ENCODE results near the gene MRPL24. TPM values are rescaled to one million over a fixed set of nuclear protein-coding genes. Genes with fewer than 3 reads are reported as not detected.
A peak's percentile ranks its signal among the peaks of the same experiment; 100 is the strongest.

MRPL24 gene
- total RNA-seq, 4 donors from 2014 or later: 22.9 to 55.6 (median 35.9) TPM

DNA sequence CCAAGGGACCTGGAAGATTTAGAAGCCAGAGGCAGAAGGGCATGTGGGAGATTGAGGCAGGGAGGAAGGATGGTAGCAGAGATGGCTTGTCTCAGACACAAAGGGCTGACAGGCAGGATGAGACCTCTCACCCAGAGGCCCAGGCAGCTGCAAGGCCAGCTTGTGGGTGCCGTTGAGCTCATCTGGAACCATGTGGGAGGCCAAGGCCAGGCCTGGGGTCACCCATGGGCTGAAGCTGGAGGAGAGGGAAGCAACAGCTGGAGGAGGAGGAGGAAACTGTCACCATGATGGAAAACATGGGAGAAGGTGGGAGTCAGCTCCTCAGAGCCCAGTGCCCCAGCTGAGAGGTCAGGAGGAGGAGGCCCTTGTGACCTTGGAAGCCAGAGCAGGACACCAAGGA is 41.9 kb downstream of the MRPL24 start:
- intact Hi-C loops (cut with DNase I): no loop called here
- Histone ChIP-seq H3K9me3 (no peaks in the 10 kb centered on the region), H3K27ac (no peak overlapping the region), H3K4me3 (replicated peaks in 1 of 3) (no peak overlapping the region), H3K27me3 (no peaks in the 10 kb centered on the region), H3K36me3 (no peaks in the 10 kb centered on the region), H3K4me1 (peaks cover 24 to 31% of the 10 kb centered on the region in 2 donors)
- TF ChIP-seq POLR2A (IDR thresholded peaks at IDR 0.05) (no peak), CTCF (IDR thresholded peaks at IDR 0.05) (no peak)
- no peak for DNase-seq
- WGBS, 2 donors: 64 to 77% methylated on average over 1 of the region's 1 CpG

DNA sequence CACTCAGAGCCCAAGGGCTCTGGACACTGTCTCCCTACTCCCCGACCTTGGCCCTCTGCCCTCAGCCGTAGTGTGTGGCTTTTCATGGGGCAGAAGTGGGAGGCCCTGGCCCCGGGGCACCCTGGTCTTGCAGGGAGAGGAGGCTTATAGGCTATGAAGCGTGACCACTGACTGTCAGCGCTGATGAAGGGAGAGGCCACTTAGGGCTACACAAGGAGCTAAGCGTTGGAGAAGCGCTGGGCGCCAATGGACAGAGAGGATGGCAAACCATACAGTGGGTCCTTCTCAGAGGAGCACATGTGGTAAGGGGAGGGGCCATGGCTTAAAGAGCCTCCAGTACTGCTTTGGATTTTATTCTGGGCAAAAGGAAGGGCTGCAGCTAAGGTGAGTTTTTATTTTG is 43.4 kb downstream of the MRPL24 start:
- no peaks in the 10 kb centered on the region for H3K27me3 ChIP-seq
- TF ChIP-seq POLR2A (IDR thresholded peaks at IDR 0.05): no peak
- no peak for TF ChIP-seq CTCF (IDR thresholded peaks at IDR 0.05)
- H3K4me3 ChIP-seq (replicated peaks in 1 of 3): no peak overlapping the region
- peak overlapping the region in 2 of 3 donors; percentile 39 to 40 for H3K27ac ChIP-seq
- H3K4me1 ChIP-seq: peaks cover 26 to 36% of the 10 kb centered on the region in 2 donors
- peak; percentile 52 to 76 for DNase-seq
- WGBS, 2 donors: 40 to 44% methylated on average over 8 of the region's 8 CpGs
- intact Hi-C loops (cut with DNase I): no loop called here
- H3K9me3 ChIP-seq: no peaks in the 10 kb centered on the region
- H3K36me3 ChIP-seq: no peaks in the 10 kb centered on the region

DNA sequence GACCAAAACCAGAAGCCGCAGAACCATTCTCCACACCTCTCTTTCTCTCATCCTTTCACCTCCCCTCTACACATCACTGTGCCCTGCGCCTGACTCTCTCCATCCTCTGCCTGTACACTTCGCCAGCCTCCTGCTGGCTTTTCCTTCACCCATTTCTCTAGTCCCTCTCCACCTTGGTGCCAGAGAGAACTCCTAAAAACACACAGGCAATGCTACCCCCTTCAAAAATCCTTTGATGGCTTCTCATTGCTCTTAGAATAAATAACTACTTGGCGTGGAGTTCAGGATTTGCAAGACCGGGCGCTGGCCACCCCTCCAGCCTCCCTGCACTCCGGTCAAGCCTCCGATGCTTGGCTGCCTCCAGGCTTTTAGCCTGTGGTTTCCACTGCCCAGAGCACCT is 44.1 kb downstream of the MRPL24 start:
- TF ChIP-seq CTCF (IDR thresholded peaks at IDR 0.05): no peak
- no peak for TF ChIP-seq POLR2A (IDR thresholded peaks at IDR 0.05)
- Histone ChIP-seq H3K27me3 (no peaks in the 10 kb centered on the region), H3K4me3 (replicated peaks in 1 of 3) (no peak overlapping the region), H3K9me3 (no peaks in the 10 kb centered on the region), H3K36me3 (no peaks in the 10 kb centered on the region), H3K4me1 (peaks cover 34 to 43% of the 10 kb centered on the region in 2 donors), H3K27ac (peak overlapping the region in 1 of 3 donors; percentile 39)
- DNase-seq: peak; percentile 41 to 47
- intact Hi-C loops (cut with DNase I): no loop called here
- WGBS, 2 donors: 52 to 67% methylated on average over 8 of the region's 8 CpGs

DNA sequence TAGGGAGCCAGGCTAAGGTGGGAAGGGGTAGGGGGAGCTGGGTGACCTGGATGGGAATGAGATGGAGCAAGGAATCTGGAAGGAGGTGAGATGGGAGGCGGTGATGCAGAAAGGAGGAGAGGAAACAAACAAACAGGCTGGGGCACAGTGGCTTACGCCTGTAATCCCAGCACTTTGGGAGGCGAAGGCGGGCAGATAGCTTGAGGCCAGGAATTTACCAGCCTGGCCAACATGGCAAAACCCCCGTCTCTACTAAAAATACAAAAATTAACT is 46.3 kb downstream of the MRPL24 start:
- 82 to 95% methylated on average over 5 of the region's 5 CpGs for WGBS, 2 donors
- DNase-seq: no peak
- Histone ChIP-seq H3K27ac (peak overlapping the region in 2 of 3 donors; percentile 13 to 82), H3K36me3 (no peaks in the 10 kb centered on the region), H3K4me1 (peaks cover 50 to 63% of the 10 kb centered on the region in 2 donors), H3K27me3 (no peaks in the 10 kb centered on the region), H3K4me3 (replicated peaks in 1 of 3) (no peak overlapping the region), H3K9me3 (no peaks in the 10 kb centered on the region)
- intact Hi-C loops (cut with DNase I): no loop called here
- no peak for TF ChIP-seq CTCF (IDR thresholded peaks at IDR 0.05)
- TF ChIP-seq POLR2A (IDR thresholded peaks at IDR 0.05): no peak

GRCh38 chr1:156693848-156694689 is 46.8 kb downstream of the MRPL24 start:
- TF ChIP-seq CTCF (IDR thresholded peaks at IDR 0.05) (no peak), POLR2A (IDR thresholded peaks at IDR 0.05) (no peak)
- intact Hi-C loops (cut with DNase I): no loop called here
- WGBS, 2 donors: 74 to 75% methylated on average over 12 of the region's 12 CpGs
- H3K4me1 ChIP-seq: peaks cover 50 to 69% of the 10 kb centered on the region in 2 donors
- H3K9me3 ChIP-seq: no peaks in the 10 kb centered on the region
- peak overlapping the region; percentile 57 to 82 (median 80) for H3K27ac ChIP-seq
- H3K4me3 ChIP-seq (replicated peaks in 1 of 3): no peak overlapping the region
- peak in 1 of 2 donors; percentile 20 for DNase-seq
- H3K27me3 ChIP-seq: no peaks in the 10 kb centered on the region
- no peaks in the 10 kb centered on the region for H3K36me3 ChIP-seq
